ENCODE data around the gene TMEM131. TPM values are rescaled to one million over a fixed set of nuclear protein-coding genes. Genes with fewer than 3 reads are reported as not detected.

TMEM131 gene
- total RNA-seq, 1 donor from 2014 or later: 35.3 TPM

DNA sequence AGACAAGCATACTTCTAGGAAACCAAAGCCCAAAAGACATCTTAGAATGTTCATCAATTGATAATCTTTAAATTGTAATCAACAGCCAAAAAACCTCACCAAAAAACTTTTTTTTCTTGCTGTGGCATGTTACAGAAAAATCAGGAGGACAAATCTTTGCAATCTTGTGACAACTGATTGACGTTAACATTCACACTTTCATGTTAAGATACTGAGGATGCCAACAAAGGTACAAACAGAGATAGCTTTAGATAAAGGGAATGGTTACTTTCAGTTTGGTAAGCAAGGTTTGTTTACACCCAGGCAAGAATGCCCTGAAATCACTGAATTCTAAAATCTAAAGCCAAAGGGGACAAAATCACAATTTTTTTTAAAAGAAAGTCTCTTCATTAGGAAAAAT lies 190.0 kb downstream of the TMEM131 start:
- Mint-ChIP-seq H3K4me1 (ENCODE audit: low read depth, unreplicated experiment) (no peaks in the 10 kb centered on the region), H3K27me3 (ENCODE audit: low read depth, unreplicated experiment) (no peaks in the 10 kb centered on the region), H3K9me3 (ENCODE audit: unreplicated experiment) (no peaks in the 10 kb centered on the region), H3K36me3 (ENCODE audit: low read depth, unreplicated experiment) (no peaks in the 10 kb centered on the region), H3K27ac (ENCODE audit: unreplicated experiment) (no peak overlapping the region), H3K4me3 (ENCODE audit: unreplicated experiment) (no peak overlapping the region)
- Histone ChIP-seq H3K9ac (ENCODE audit: low read length) (no peak overlapping the region), H3K4me1 (ENCODE audit: insufficient read depth, low read length) (peaks cover 4% of the 10 kb centered on the region), H3K9me3 (ENCODE audit: insufficient read depth, low read depth, low read length) (no peaks in the 10 kb centered on the region), H2AFZ (ENCODE audit: low read depth, low read length) (no peak overlapping the region), H3K79me2 (ENCODE audit: insufficient read depth, low read length) (no peaks in the 10 kb centered on the region), H3K27ac (ENCODE audit: low read depth, low read length) (no peak overlapping the region), H3K4me2 (ENCODE audit: low read length) (no peak overlapping the region), H3K36me3 (ENCODE audit: insufficient read depth, low read length) (peaks cover 23% of the 10 kb centered on the region), H3K4me3 (ENCODE audit: insufficient read depth, low read depth, low read length) (no peak overlapping the region), H4K20me1 (ENCODE audit: insufficient read depth, low read length) (no peaks in the 10 kb centered on the region), H3K27me3 (ENCODE audit: insufficient read depth, low read length) (no peaks in the 10 kb centered on the region)
- DNase-seq (ENCODE audit: low read depth) (no peak), FAIRE-seq (no peak)
- TF ChIP-seq, protein P1, sequence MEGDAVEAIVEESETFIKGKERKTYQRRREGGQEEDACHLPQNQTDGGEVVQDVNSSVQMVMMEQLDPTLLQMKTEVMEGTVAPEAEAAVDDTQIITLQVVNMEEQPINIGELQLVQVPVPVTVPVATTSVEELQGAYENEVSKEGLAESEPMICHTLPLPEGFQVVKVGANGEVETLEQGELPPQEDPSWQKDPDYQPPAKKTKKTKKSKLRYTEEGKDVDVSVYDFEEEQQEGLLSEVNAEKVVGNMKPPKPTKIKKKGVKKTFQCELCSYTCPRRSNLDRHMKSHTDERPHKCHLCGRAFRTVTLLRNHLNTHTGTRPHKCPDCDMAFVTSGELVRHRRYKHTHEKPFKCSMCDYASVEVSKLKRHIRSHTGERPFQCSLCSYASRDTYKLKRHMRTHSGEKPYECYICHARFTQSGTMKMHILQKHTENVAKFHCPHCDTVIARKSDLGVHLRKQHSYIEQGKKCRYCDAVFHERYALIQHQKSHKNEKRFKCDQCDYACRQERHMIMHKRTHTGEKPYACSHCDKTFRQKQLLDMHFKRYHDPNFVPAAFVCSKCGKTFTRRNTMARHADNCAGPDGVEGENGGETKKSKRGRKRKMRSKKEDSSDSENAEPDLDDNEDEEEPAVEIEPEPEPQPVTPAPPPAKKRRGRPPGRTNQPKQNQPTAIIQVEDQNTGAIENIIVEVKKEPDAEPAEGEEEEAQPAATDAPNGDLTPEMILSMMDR (IDR thresholded peaks at IDR 0.05; ENCODE audit: insufficient read depth, low read depth, low read length): no peak
- no peak for TF ChIP-seq EZH2 (IDR thresholded peaks at IDR 0.05; ENCODE audit: insufficient read depth, low read length)

DNA sequence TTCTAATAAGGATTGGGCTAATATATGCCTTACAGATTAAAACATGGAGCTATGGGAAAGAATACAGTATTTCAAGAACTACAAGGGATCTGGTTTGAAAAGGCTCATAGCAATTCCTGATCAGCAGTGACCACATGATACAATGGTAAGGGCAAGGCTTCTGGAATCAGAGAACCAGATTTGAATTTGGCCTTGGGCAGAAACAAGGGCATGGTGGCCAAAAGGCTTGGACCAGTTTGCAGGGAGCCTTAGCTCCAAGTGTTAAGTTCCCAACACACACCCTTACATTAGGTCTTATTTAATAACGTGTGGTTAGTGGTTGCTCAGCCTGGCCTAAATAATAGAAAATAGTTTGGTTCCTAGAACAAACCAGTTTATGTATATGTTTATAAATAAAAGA lies 194.7 kb downstream of the TMEM131 start:
- no peak for TF ChIP-seq EZH2 (IDR thresholded peaks at IDR 0.05; ENCODE audit: insufficient read depth, low read length)
- TF ChIP-seq, protein P1 (IDR thresholded peaks at IDR 0.05; ENCODE audit: insufficient read depth, low read depth, low read length): no peak

DNA sequence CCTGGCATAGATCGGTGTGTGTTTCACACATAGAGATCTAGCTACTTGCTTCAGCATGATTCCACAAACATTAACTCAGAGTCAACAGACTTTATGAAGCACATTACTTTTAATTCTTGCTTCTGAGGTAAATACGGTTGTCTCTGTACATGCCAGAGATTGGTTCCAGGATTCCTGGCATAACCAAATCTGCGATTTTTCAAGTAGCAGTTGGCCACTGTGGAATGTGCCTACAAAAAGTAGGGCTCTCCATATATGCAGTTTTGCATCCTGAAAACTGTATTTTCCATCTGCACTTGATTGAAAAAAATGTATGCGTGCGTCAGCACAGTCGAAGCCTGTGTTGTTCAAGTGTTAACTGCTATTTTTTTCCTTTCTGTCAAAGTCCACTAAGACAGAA lies 197.3 kb downstream of the TMEM131 start:
- TF ChIP-seq, protein P1 (IDR thresholded peaks at IDR 0.05; ENCODE audit: insufficient read depth, low read depth, low read length): no peak
- TF ChIP-seq EZH2 (IDR thresholded peaks at IDR 0.05; ENCODE audit: insufficient read depth, low read length): no peak
- Histone ChIP-seq H3K4me2 (ENCODE audit: low read length) (no peak overlapping the region), H3K4me3 (ENCODE audit: insufficient read depth, low read depth, low read length) (no peak overlapping the region), H4K20me1 (ENCODE audit: insufficient read depth, low read length) (no peaks in the 10 kb centered on the region), H3K36me3 (ENCODE audit: insufficient read depth, low read length) (peaks cover 9% of the 10 kb centered on the region), H3K4me1 (ENCODE audit: insufficient read depth, low read length) (no peaks in the 10 kb centered on the region), H3K79me2 (ENCODE audit: insufficient read depth, low read length) (no peaks in the 10 kb centered on the region), H3K27ac (ENCODE audit: low read depth, low read length) (no peak overlapping the region), H3K9me3 (ENCODE audit: insufficient read depth, low read depth, low read length) (no peaks in the 10 kb centered on the region), H3K27me3 (ENCODE audit: insufficient read depth, low read length) (no peaks in the 10 kb centered on the region), H2AFZ (ENCODE audit: low read depth, low read length) (no peak overlapping the region), H3K9ac (ENCODE audit: low read length) (no peak overlapping the region)
- DNase-seq (ENCODE audit: low read depth) (no peak), FAIRE-seq (no peak)
- H3K4me3 Mint-ChIP-seq (ENCODE audit: unreplicated experiment): no peak overlapping the region
- no peaks in the 10 kb centered on the region for H3K4me1 Mint-ChIP-seq (ENCODE audit: low read depth, unreplicated experiment)
- peaks cover 2% of the 10 kb centered on the region for H3K36me3 Mint-ChIP-seq (ENCODE audit: low read depth, unreplicated experiment)
- no peak overlapping the region for H3K27ac Mint-ChIP-seq (ENCODE audit: unreplicated experiment)
- H3K9me3 Mint-ChIP-seq (ENCODE audit: unreplicated experiment): no peaks in the 10 kb centered on the region
- H3K27me3 Mint-ChIP-seq (ENCODE audit: low read depth, unreplicated experiment): no peaks in the 10 kb centered on the region

More for the DNA sequence above, 194.7 kb downstream of the TMEM131 start:
- Mint-ChIP-seq H3K4me3 (ENCODE audit: unreplicated experiment) (no peak overlapping the region), H3K36me3 (ENCODE audit: low read depth, unreplicated experiment) (peaks cover 2% of the 10 kb centered on the region), H3K4me1 (ENCODE audit: low read depth, unreplicated experiment) (no peaks in the 10 kb centered on the region), H3K27me3 (ENCODE audit: low read depth, unreplicated experiment) (no peaks in the 10 kb centered on the region), H3K9me3 (ENCODE audit: unreplicated experiment) (no peaks in the 10 kb centered on the region), H3K27ac (ENCODE audit: unreplicated experiment) (no peak overlapping the region)
- Histone ChIP-seq H3K36me3 (ENCODE audit: insufficient read depth, low read length) (peaks cover 13% of the 10 kb centered on the region), H2AFZ (ENCODE audit: low read depth, low read length) (no peak overlapping the region), H3K4me3 (ENCODE audit: insufficient read depth, low read depth, low read length) (no peak overlapping the region), H3K4me1 (ENCODE audit: insufficient read depth, low read length) (no peaks in the 10 kb centered on the region), H3K27me3 (ENCODE audit: insufficient read depth, low read length) (no peaks in the 10 kb centered on the region), H3K27ac (ENCODE audit: low read depth, low read length) (no peak overlapping the region), H3K9me3 (ENCODE audit: insufficient read depth, low read depth, low read length) (no peaks in the 10 kb centered on the region), H4K20me1 (ENCODE audit: insufficient read depth, low read length) (no peaks in the 10 kb centered on the region), H3K9ac (ENCODE audit: low read length) (no peak overlapping the region), H3K4me2 (ENCODE audit: low read length) (no peak overlapping the region), H3K79me2 (ENCODE audit: insufficient read depth, low read length) (no peaks in the 10 kb centered on the region)
- DNase-seq (ENCODE audit: low read depth): no peak
- no peak for FAIRE-seq

All from astrocyte (in vitro differentiated cells and primary cell).